Measurements from ENCODE around the gene VN1R5.

DNA sequence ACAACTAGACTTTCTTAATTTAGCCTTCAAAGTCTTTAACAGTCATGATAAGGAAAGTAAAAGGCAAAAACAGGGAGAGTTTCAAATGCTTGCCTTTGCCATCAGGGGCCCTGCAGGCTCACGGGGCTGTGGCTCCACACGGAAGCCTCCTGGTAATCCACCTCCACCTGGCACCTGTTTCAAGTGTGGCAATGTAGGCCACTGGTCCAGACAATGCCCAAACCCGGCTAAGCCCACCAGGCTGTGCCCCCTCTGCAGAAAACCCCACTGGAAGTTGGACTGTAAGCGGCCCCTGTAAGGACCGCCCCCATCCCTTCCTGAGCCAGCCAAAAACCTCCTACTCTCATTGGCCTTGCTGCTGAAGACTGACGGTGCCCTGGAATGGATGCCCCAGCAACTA is 32.5 kb downstream of the VN1R5 start:
- TF ChIP-seq, protein P1, sequence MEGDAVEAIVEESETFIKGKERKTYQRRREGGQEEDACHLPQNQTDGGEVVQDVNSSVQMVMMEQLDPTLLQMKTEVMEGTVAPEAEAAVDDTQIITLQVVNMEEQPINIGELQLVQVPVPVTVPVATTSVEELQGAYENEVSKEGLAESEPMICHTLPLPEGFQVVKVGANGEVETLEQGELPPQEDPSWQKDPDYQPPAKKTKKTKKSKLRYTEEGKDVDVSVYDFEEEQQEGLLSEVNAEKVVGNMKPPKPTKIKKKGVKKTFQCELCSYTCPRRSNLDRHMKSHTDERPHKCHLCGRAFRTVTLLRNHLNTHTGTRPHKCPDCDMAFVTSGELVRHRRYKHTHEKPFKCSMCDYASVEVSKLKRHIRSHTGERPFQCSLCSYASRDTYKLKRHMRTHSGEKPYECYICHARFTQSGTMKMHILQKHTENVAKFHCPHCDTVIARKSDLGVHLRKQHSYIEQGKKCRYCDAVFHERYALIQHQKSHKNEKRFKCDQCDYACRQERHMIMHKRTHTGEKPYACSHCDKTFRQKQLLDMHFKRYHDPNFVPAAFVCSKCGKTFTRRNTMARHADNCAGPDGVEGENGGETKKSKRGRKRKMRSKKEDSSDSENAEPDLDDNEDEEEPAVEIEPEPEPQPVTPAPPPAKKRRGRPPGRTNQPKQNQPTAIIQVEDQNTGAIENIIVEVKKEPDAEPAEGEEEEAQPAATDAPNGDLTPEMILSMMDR (IDR thresholded peaks at IDR 0.05; ENCODE audit: low read depth, low read length, poor library complexity, severe bottlenecking): no peak
- TF ChIP-seq EZH2phosphoT487 (IDR thresholded peaks at IDR 0.05; ENCODE audit: borderline replicate concordance, low read length): no peak
